ENCODE results near the gene PPFIA3.

GRCh38 chr19:49196527-49197240, 77.3 kb downstream of the PPFIA3 start:
- TF ChIP-seq, protein P1, sequence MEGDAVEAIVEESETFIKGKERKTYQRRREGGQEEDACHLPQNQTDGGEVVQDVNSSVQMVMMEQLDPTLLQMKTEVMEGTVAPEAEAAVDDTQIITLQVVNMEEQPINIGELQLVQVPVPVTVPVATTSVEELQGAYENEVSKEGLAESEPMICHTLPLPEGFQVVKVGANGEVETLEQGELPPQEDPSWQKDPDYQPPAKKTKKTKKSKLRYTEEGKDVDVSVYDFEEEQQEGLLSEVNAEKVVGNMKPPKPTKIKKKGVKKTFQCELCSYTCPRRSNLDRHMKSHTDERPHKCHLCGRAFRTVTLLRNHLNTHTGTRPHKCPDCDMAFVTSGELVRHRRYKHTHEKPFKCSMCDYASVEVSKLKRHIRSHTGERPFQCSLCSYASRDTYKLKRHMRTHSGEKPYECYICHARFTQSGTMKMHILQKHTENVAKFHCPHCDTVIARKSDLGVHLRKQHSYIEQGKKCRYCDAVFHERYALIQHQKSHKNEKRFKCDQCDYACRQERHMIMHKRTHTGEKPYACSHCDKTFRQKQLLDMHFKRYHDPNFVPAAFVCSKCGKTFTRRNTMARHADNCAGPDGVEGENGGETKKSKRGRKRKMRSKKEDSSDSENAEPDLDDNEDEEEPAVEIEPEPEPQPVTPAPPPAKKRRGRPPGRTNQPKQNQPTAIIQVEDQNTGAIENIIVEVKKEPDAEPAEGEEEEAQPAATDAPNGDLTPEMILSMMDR (IDR thresholded peaks at IDR 0.05 in 2 of 3, conservative IDR thresholded peaks at IDR 0.05 in 1 of 3; ENCODE audit: borderline replicate concordance in 1 of 3, insufficient read depth in 1 of 3, low read depth in 2 of 3, low read length in 2 of 3): no peak
- TF ChIP-seq ZNF274 (IDR thresholded peaks at IDR 0.05; ENCODE audit: low read depth, low read length) (no peak), SP1 (IDR thresholded peaks at IDR 0.05; ENCODE audit: low read depth) (no peak), POLR2AphosphoS5 (IDR thresholded peaks at IDR 0.05; ENCODE audit: low read depth, low read length) (no peak), FOSL1 (IDR thresholded peaks at IDR 0.05; ENCODE audit: low read depth) (no peak), CEBPB (IDR thresholded peaks at IDR 0.05; ENCODE audit: low read depth) (no peak), EZH2 (IDR thresholded peaks at IDR 0.05) (no peak), REST (IDR thresholded peaks at IDR 0.05; ENCODE audit: low read depth) (no peak), POLR2A (IDR thresholded peaks at IDR 0.05; ENCODE audit: borderline replicate concordance, extremely low read depth, insufficient read depth, insufficient read length) (no peak), TCF7L2 (IDR thresholded peaks at IDR 0.05; ENCODE audit: borderline replicate concordance, extremely low read depth, insufficient read depth, insufficient read length) (no peak), RAD21 (IDR thresholded peaks at IDR 0.05; ENCODE audit: low read depth) (no peak)
- TF ChIP-seq, protein P2, sequence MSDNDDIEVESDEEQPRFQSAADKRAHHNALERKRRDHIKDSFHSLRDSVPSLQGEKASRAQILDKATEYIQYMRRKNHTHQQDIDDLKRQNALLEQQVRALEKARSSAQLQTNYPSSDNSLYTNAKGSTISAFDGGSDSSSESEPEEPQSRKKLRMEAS (IDR thresholded peaks at IDR 0.05): no peak
